ENCODE measurements around the gene LYPD5.
A peak's percentile ranks its signal among the peaks of the same experiment; 100 is the strongest.
"Not testable (repeated sequence)": the region's sequence is repeated elsewhere in the genome, so short reads cannot be mapped to it uniquely, and the experiment has no call there.

LYPD5 gene

GRCh38 chr19:43802216-43802951 lies at the start of gene LYPD5:
Gene LYPD5 (minus strand): TSS chr19:43802447. CDS start chr19:43802380, 67 bp downstream.
- DNase-seq (ENCODE audit: low read depth, low spot score): no peak

DNA sequence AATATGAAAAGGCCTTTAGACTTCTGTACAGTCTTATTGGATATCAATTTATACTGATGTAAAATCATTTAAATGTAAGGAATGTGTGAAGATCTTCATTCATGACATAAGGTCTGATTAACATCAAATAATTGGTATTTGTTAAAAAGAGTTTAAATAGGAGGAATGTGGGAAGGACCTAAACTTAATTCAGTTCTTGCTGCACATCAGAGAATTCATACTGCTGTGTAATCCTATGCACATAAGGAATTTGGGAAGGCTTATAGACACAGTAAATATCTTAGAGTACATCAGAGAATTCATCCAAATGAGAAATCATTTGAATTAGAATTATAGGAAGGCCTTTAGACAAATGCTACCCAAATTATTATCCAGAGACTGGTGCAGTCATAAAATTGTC lies 46.6 kb upstream of the LYPD5 start:
- DNase-seq (ENCODE audit: low read depth, low spot score): no peak

DNA sequence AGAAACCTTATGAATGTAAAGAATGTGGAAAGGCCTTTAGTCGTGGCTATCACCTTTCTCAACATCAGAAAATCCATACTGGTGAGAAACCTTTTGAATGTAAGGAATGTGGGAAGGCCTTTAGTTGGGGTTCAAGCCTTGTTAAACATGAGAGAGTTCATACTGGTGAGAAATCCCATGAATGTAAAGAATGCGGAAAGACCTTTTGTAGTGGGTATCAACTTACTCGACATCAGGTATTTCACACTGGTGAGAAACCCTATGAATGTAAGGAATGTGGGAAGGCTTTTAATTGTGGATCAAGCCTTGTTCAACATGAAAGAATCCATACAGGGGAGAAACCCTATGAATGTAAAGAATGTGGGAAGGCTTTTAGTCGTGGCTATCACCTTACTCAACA lies 45.6 kb upstream of the LYPD5 start:
- no peak for DNase-seq (ENCODE audit: low read depth, low spot score)

DNA sequence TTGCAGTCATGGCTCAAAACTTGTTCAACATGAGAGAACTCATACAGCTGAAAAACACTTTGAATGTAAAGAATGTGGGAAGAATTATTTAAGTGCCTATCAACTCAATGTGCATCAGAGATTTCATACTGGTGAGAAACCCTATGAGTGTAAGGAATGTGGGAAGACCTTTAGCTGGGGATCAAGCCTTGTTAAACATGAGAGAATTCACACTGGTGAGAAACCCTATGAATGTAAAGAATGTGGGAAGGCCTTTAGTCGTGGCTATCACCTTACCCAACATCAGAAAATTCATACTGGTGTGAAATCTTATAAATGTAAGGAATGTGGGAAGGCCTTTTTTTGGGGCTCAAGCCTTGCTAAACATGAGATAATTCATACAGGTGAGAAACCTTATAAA lies 45.0 kb upstream of the LYPD5 start:
- no peak for DNase-seq (ENCODE audit: low read depth, low spot score)

GRCh38 chr19:43842007-43842406 lies 39.8 kb upstream of the LYPD5 start:
- no peak for DNase-seq (ENCODE audit: low read depth, low spot score)

GRCh38 chr19:43839139-43839538 lies 36.9 kb upstream of the LYPD5 start:
- DNase-seq (ENCODE audit: low read depth, low spot score): no peak

DNA sequence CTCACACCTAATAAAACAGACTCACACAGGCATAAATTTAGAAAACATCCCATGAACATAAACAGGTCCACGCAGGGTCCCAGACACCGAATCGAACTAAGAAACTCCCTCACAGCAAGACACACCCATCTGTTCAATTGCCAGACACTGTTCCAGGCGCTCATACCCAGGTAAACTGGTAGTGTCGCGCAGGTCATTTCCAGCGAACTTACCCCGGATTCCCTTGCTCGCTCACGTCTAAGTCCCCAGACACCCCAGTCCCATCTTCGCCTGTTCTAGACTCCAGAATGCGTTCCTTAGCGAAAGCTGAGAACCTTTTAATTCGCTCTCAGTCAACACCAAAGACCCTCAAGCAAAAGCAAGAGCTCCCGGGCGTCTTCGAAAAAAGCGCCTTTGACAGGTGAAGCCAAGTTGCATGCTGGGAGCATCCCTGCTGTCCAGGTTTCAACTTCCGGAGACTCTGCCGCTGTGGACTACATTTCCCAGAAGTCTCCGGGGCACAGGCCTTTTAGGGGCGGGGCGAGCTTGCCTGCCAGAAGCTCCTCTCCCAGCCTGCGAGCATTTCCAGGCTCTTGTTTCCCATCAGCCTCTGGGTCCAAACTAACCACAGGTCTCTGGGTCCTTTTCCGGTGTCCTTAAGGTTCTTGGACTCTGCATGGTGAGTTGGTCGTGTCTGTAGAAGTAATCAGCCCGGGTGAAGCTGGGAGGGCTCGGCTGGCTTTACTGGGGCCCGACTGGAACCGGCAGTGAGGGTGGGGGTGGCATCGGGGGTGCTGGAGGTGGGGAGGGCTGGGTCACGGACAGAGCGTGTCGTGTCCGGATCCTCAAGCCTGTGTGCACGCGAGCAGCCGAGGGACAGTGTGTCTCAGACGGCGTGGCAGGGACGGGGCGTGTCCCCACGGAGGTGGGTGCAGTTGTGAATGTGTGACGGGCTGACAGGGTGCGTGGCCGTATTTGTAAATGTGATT lies 24.8 kb upstream of the LYPD5 start, which contains the start of gene ZNF283:
ZNF283 (plus strand) TSS at position 535 of the 968 bp plus-strand sequence. CDS start 6,184 bp downstream, outside the sequence.
- DNase-seq (ENCODE audit: low read depth, low spot score): peak; percentile 66

- not testable (repeated sequence) for DNase-seq (ENCODE audit: low read depth, low spot score)
Measured at GRCh38 chr19:43824572-43824971, 22.3 kb upstream of the LYPD5 start.

GRCh38 chr19:43823856-43824255 lies 21.6 kb upstream of the LYPD5 start:
- not testable (repeated sequence) for DNase-seq (ENCODE audit: low read depth, low spot score)

DNA sequence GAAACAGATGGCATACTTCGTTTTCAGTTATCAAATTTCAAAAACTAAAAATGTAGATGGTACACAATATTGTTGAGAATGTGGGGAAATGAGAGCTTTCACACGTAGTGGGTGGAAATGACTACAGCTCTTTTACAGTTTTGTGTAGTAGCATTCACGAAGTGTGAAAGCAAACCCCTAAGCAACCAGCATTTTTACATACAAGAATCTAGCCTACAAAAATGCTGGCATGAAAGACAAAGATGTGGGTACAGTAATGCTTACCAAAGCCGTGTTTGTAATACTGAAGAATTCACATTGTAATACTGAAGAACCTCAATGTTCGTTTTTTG lies 18.6 kb upstream of the LYPD5 start:
- DNase-seq (ENCODE audit: low read depth, low spot score): no peak

- DNase-seq (ENCODE audit: low read depth, low spot score): no peak
Measured at GRCh38 chr19:43820098-43820883, 18.0 kb upstream of the LYPD5 start.

GRCh38 chr19:43818500-43818899 lies 16.3 kb upstream of the LYPD5 start:
- DNase-seq (ENCODE audit: low read depth, low spot score): no peak

DNA sequence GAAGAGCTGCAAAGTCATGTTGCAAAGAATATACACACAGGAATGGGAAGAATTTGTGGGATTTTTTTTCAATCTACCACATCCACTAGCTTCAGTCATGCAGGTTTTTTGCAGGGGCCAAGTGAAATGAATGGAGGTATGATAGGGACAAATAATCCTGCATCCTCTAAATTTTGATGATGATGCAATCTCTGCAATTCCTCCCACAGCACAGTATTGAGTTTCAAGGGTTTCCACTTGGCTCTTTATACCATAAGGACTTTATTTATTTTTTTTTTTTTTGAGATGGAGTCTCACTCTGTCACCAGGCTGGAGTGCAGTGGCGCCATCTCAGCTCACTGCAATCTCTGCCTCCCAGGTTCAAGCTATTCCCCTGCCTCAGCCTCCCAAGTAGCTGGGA lies 15.2 kb upstream of the LYPD5 start:
- not testable (repeated sequence) for DNase-seq (ENCODE audit: low read depth, low spot score)

GRCh38 chr19:43814663-43815352 lies 12.6 kb upstream of the LYPD5 start:
- DNase-seq (ENCODE audit: low read depth, low spot score): no peak

- DNase-seq (ENCODE audit: low read depth, low spot score): no peak
Measured at GRCh38 chr19:43812688-43813087, 10.4 kb upstream of the LYPD5 start.

GRCh38 chr19:43812259-43812658 lies 10.0 kb upstream of the LYPD5 start:
- DNase-seq (ENCODE audit: low read depth, low spot score): no peak

- DNase-seq (ENCODE audit: low read depth, low spot score): no peak
Measured at GRCh38 chr19:43811837-43812236, 9.6 kb upstream of the LYPD5 start.

- DNase-seq (ENCODE audit: low read depth, low spot score): peak; percentile 15
Measured at GRCh38 chr19:43809762-43810696, 7.8 kb upstream of the LYPD5 start.

GRCh38 chr19:43807651-43808050 lies 5.4 kb upstream of the LYPD5 start:
- DNase-seq (ENCODE audit: low read depth, low spot score): no peak

DNA sequence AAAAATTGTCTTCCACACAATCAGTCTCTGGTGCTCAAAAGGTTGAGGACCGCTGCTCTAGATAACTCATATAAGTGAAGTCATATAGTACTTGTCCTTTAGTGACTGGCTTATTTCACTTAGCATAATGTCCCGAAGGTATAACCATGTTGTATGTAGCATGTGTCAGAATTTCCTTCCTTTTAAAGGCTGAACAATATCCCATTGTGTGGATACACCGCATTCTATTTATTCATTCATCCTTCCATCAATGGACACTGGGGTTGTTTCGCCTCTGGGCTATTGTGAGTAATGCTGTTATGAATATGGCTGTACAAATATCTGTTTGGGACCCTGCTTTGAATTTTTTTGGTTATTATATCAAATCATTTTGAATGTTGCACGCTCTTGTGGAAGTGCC lies 4.6 kb upstream of the LYPD5 start:
- no peak for DNase-seq (ENCODE audit: low read depth, low spot score)

Data from smooth muscle cell of the brain vasculature (primary cell).